NCI-H748 (cell line): ENCODE data around the gene SNED1.

ENCODE experiments used
- DNase-seq: peaks from one replicate; lab custom pipeline; 2025; ENCODE audit not compliant: unreplicated experiment; lab: John Stamatoyannopoulos, UW

The SNED1 gene

DNA sequence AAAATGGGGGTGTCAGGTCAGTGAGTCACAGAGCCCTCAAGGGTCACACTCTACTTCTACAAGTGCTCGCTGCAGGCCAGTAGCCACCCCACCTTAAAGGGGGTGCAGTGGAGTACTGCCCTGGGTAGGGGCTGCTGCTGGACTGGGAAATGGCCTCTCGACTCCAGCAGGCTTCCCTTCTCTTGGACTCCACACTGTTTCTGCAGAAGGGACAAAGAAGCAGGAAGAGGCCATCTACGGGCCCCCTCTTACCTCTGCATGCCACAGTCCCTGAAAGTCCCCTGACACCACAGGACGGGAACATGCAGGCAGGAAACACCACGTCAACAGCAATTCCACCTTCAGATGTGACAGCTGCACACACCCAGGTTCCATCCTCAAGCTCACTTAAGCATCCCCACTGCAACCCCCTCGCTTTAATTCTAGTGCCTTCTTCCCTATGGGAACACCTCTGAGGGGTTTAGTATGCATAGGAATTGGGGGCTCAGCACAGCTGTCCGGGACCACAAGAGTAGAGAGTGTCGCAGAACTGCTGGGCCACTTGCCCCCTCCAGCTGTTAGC lies 22.3 kb downstream of the SNED1 start:
- no peak for DNase-seq

DNA sequence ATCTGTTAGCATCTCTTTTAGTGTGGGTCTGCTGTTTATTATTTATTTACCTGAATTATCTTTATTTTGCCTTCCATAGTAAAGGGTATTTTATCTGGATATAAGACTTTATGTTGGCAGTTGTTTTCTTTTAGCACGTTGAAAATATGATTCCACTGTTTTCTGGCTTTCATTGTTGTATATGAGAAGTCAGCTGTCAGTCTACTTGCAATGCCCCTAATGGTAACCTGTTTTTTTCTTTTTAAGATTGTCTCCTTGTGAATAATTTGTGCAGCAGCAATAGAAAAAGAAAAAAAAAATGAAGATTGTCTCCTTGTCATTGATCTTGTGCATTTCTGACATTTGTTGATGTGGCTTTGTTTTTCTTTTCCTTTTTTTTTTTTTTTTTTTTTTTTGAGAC lies 27.2 kb downstream of the SNED1 start:
- DNase-seq = no peak

DNA sequence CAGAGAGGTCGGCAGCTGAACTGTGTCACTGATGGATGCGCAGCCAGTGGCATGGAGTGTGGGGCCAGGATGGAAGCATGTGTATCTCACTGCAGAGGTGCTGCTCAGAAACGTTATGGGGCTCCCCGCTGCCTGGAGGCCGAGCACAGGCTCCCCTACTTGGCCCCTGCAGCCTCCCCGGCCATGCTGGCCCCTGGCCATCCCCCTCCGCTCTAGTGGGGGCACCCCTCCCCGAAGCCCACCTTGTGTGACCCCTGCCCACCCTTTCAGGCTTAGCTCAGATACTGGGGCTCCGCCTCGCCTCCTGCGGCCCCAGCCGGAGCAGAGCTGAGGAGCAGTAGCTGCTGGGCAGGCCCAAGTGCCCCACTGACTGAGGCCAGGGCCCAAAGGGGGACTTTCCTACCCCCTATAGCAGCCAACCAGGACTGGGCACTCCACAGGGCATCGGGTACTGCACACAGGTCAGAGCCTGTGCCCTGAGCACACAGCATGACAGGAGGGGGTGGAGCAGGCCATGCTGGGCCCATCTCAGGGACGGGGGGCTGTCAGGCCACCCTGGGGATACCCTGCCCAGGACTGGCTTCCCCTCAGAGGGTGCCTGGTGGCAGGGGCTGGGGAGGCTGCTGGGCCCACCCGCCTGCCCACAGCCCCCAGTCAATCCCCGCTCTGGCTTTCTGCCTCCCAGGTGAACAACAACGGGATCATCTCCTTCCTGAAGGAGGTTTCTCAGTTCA lies 31.3 kb downstream of the SNED1 start:
- no peak for DNase-seq

DNA sequence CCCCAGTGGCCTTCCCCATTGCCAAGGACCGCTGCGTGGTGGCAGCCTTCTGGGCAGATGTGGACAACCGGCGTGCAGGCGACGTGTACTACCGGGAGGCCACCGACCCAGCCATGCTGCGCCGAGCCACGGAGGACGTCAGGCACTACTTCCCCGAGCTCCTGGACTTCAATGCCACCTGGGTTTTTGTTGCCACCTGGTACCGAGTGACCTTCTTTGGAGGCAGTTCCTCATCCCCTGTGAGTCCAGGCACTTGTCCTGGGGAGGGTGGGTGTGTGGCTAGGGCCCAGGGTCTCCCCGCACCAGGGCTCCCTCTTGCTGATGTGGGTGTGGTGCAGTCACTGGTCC lies 31.9 kb downstream of the SNED1 start:
- DNase-seq = no peak

DNA sequence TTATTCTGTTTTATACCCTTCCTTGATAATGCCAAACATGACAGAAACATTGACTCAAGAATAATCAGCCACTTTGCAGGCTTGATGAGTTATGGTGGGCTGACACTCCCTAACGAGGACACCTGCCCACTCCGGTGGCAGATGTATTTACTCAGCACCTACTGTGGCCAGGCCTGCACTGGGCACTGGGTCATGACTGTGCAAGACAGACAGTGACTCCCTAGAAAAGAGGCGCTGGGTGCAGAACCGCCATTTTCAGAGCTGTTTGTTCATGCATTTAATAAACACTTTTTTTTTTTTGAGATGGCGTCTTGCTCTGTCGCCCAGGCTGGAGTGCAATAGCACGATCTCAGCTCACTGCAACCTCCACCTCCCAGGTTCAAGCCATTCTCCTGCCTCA lies 32.5 kb downstream of the SNED1 start:
- peak; percentile 30 for DNase-seq

DNA sequence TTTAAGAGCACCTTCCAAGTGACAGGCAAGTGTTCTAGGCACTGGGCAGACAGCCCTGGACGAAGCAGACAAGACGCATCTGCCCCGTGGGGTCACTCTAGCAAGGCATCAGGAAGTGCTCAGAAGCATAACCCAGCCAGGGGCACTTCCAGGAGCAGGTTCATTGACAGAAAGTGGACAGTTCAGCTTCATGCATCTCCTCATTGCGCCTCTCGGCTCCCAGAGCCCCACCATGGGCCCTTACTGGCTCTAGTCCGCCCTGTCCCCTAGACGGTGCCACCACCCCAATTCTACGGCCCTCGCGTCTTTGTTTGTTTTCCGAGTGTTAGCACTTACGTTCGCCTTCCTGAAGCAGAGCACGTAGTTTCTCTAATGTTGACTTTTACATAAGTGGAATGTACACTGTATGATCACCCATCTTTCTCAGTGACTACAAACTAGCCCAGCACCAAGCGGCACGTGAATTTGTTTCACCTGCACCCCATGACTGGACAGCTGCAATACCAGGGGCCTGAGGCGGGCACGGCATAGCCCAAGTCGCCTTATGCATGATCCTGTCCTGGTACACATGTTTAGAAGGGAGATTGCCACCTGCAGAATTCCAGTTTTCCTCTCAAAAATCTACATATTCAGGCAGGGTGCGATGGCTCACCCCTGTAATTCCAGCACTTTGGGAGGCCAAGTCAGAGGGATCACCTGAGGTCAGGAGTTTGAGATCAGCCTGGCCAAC lies 33.2 kb downstream of the SNED1 start:
- no peak for DNase-seq

DNA sequence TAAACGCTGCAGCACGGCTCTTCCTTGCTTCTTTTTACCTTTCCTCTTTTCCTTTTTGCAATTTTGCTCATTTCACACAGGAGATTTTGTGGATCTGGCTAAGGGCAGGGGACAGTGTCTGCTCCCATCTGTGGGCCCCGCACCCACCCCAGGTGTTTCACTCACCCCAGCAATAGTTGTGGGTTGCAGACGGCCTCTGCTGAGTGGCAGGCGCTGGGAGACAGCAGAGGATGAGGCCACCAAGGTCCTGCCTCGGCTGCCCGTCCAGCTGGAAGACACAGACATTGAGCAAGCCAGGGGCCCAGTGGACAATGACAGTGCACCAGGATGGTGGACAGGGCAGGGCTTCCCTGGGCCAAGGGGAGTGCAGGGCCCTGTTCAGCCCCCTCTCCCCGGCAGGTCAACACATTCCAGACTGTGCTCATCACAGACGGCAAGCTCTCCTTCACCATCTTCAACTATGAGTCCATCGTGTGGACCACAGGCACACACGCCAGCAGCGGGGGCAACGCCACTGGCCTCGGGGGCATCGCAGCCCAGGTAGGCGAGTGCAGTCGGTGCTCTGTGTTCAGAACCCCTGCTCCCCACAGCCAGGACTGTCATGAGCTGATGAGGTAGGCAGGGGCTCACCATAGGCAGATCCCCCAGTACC lies 35.0 kb downstream of the SNED1 start:
- no peak for DNase-seq

DNA sequence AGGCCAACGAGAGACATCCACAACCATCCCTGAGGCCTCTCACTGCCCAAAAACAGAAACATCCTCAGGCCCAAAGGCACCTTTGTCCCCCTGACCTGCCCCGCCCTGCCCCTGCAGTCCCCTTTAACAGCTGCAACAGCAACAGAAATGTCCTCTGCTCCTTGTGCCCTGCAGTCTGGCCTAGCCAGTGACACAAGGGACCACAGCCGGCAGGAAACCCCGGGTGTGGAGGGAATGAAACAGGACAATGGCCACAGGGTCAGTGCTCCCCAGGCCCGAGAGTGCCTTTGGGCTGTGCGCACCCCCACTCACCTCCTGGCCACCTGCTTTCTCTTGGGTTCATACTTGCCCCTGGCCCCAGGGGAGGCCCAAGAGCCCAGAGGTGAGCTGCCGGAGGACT lies 35.6 kb downstream of the SNED1 start:
- DNase-seq = no peak

DNA sequence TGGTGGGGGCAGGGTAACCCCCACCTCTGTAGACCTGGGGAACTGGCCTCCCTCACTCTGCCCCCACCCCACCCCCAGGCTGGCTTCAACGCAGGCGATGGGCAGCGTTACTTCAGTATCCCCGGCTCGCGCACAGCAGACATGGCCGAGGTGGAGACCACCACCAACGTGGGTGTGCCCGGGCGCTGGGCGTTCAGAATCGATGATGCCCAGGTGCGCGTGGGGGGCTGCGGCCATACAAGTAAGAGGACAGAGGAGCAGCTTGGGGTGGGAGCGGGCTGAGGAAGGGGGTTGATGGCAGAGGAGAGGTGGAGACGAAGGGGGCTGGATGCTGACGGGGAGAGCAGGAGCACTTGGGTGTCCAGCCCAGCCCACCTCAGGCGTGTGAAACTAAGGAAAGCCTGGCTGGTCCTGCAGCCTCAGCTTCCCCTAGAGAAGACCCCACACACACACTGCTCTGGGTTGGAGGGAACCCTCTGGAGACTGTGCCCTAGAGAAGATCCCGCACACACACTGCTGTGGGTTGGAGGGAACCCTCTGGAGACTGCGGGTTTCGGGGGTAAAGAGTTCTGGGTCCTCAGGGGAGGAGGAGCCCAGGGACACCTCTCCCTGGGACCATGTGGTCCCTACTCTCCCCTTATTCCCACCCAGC lies 36.2 kb downstream of the SNED1 start:
- no peak for DNase-seq

DNA sequence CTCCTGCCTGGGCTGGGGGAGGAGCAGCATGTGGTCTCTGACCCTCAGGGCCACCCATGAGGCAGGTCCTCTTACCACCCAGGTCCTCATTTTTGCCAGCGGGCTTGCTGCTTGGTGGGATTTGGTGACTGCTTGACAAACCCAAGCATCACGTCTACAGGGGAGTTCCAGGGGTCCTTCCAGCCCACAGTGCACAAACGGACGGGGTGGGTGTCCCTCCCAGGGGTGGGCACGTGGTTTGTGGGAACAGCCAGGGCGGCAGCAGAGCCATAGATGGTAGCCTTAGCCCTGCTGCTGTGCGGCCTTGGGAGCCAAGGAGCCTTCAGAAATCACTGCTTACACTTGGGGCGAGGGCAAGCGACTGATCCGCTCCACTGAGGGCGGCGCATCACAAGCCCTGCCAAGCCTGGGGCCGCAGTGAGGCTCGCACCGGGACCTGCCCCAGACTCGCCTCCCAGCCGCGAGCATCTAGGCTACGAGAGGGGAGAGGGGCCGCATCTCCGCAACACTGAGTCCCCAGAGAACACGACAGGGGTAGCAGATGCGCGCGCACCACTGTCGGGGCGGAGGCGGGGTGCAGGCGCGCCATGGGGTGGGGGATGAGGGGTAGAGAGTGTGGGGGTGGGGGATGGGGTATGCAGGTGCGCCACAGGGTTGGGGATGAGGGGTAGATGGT lies 36.9 kb downstream of the SNED1 start:
- DNase-seq = peak; percentile 12

DNA sequence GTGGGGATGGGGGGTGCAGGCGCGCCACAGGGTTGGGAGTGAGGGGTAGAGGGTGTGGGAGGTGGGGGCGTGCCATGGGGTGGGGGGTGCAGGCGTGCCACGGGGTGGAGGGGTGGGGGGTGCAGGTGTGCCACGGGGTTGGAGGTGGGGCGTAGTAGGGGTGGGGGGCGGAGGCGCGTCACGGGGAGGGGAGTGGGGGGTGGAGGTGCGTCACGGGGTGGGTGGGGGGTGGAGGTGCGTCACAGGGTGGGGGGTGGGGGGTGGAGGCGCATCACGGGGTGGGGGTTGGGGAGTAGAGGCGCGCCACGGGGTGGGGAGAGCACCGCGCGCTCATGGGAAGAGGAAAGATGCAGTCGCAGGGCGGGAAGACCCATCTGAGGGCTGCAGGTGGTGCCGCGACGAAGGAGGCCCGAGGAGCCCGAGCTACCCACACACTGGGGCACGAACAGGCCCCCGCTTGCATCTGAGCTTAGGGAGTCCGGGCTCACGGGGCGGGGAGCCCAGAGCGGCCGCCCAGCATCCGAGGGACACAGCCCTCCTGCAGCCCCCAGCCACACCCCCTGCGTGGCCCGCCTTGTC lies 37.5 kb downstream of the SNED1 start:
- peak; percentile 66 for DNase-seq

DNA sequence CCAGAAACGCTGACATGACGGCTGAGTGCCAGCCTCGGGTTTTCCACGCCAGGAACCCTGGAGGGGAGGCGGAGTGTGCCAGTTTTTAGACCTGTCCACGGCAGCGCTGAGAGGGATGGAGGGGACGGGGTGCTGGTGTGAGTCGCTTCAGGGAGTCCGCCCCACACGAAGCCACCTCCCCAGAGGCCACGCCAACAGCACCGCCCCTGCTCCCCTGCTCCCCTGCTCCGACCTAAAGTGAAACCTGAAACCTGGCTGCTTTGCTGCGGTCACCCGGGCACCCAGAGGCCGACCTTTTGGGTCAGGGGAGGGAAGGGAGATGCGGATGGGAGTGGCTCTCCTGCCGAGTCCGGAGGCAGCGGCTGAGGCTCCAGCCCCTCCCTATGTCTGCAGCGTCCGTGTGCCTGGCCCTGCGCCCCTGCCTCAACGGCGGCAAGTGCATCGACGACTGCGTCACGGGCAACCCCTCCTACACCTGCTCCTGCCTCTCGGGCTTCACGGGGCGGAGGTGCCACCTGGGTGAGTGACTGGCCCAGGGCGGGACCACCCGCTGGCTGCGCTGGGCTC lies 38.1 kb downstream of the SNED1 start:
- DNase-seq = peak; percentile 66

DNA sequence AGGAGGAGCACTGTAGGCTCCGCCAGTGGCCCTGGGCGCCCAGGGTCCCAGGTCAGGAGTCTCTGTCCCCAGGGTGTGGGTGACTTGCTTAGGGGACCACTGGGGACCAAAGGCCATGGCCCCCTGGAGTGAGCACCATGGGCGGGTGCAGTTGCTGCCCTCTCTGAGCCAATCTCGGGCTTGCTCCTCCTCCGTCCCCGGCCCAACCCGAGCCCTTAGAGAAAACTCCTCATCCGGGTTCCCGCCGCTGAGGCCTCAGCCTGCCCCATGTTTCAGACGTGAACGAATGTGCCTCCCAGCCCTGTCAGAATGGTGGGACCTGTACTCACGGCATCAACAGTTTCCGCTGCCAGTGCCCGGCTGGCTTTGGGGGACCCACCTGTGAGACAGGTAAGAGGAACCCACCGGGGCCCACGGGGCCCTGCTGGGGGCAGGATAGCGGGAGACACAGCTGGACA lies 38.6 kb downstream of the SNED1 start:
- DNase-seq = no peak

DNA sequence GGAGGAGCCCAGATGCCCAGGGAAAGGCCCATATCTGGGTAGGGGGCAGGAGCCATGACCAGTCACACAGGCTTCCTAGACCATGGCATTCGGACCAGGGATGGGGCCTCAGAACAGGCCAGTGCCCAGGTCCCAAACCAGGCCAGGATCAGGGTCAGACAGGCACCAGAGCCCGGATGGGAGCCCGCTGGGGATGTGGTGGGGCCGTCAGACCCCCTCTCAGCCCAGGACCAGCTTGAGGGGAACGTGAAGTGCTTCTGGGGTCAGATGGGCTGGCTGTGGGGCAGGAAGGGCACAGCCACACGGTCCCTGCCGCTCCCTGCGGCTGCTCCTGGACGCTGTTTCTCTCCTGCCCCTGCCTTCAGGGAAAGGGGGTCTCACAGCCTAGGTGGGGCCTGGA lies 39.1 kb downstream of the SNED1 start:
- no peak for DNase-seq

DNA sequence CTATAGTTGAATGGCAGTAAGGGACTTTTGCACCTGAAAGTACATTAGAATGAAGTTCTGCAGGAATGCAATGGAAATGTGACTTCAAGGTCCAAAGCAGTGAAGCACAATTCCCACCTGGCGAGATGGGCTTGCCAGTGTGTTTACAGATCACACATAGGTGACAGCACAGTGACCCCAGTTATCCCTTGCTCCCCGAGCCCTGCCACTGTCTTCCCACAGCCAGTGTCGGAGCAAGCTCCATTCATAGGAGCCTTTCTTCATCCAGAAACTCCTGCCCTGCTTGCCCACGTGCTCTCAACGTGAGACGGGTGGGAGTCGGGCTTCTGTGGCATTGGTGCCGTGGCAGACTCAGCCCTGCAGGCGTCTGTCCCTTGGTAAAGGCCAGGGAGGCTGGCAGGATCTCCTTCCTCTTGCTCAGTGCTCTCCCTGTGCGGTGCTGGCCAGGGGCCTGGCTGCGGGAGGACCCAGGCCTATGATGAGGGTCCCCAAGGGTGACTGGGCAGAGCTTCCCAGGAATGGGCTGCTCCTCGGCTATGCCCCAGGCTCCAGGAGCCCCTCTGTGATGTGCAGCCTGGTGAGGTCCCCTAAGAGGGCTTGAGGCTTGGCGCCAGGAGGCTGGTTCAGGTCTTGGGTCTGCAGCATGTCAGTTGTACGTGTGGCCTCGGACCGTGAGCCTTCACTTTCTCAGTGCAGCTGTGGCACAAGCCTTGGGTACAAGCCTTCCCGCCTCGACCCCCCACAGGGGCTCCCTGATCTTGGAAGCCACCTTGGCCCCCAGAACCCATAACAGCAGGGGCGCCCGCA lies 40.2 kb downstream of the SNED1 start:
- no peak for DNase-seq

DNA sequence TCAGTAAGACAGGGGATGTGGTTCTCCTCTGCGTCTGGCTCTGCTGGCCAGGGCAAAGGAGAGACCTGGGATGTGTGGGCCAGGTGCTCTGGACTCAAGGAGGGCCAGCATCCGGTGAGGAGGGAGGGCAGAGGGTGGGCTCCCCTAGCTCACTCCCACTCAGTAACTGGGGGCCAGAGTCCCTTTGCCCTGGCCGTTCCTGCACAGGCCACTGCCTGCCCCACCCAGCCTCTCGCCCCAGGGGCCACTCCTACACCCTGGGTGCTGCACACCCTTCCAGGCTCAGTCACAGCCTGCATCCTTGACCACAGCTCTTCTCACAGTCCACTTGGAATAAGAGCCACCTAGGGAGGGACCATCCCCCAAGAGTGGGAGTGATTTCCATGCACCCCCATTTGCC lies 41.0 kb downstream of the SNED1 start:
- DNase-seq = no peak

DNA sequence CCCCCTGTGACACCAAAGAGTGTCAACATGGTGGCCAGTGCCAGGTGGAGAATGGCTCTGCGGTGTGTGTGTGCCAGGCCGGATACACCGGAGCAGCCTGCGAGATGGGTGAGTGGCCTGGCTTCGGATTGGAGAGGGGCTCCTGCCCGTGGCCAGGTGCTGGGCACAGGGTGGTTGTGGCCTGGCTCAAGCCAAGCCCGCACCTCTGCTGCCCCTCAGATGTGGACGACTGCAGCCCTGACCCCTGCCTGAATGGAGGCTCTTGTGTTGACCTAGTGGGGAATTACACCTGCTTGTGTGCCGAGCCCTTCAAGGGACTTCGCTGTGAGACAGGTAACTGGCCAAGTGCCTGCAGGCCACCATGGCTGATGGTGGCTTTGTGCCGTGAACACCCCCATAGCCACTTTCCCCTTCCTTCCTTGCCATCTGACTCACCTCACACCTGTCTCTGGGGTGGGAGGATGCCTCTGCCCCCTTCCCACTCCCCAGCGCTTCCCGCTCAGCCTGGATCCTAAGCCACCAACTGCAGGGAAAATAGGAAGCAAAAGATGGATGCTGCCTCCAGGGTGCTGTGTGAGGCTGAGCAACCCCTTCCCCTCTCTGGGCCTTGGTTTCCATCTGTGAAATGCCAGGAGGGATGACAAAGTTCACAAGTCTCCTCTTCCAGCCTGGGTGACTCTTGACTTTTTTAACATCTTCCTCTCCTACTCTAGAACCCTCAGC lies 41.8 kb downstream of the SNED1 start:
- no peak for DNase-seq

DNA sequence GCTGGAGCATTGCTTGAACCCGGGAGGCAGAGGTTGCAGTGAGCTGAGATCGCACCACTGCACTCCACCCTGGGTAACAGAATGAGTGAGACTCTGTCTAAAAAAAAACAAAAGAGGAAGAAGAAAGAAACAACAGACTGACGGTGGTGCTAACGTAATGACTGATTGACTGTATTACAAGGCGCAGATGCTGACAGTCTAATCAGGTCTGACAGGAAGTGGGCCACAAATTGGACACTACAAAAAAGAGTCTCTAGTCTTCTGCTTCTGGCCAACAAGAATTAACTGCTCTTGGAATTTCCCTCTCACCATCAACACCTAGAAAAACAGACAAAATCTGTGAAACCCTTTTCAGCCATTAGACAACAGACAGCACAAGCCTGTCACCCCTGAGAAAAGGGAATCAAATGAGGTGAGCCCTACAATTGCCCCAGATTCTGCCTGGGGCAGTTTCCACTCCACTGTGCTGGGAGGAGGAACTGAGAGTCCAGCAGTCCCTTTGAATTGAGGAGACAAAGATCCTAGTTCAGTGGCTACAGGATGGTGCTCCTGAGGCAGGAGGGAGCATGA lies 43.3 kb downstream of the SNED1 start:
- DNase-seq = no peak
